ENCODE data around the gene PEX14.

Gene PEX14

DNA sequence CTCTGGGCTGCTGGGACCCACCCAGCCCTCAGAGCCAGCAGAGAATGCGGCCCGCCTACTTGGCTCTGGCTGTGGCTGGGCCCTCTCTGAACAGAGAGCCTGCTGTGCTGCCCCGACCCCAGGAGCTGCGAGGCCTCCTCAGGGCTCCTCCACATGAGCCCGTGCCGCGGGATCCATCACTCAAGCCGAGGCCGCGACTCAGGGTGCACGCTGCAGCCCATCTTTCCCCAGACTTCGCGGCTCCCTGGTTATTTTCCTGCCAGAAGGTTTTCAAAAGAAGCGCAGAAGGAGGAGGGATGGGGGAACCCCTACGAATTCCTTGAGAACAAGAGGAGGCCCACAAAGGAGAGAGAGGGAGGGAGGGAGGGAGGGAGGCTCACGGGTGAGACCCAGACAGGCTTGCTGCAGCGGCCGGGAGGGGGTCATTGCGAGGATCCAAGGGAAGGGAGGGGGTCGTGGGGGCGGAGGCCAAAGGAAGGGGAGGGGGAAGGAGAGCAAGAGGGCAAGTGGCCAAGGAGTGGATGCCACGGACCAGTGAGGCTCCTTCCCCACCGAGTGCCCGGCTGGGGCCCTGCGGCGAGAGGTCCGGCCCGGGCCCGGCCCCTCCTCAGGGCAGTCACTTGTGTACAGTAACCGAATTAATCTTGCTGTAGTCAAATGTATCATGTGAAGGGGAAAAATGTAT, 174.9 kb downstream of the PEX14 start:
- no peak for DNase-seq (ENCODE audit: low read depth)

DNA sequence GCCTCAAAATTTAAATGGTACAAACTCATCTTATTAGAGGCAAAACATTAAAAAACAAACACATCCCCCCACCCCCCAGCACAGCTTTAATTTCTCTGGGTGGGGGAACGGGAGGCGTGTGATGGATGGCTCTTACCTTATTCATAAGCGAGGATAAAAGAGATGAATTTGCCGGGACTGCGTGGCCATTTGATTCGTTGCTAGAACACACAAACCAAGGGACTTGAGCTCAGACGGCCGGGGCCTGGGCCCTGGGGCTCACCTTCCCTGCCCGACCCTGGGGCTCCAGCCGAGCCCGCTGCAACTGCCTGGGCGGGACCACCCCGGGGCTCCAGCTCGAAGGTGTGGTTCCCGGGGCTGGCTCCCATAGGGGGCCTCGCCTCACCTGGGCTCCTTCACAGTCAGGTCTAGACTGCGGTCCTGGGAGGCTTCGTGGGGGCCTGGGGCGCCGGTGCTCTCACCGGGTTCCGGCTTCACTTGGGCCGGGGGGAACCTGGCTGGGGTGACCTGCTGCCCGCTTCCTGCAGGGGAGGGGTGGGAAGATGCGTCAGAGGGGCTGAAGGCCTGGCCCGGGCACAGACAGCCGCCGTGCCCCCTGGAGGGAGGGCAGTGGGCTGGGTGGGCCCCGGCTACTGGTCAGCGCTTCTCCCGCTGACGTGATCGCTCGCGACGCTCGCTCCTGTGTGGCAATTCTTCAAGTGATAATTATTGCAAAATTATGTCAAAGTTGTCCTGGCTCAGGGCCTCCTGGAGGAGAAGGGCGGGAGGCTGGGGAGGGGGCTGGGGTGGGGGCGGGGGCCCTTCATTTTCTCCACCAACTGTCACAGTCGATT, 176.0 kb downstream of the PEX14 start:
- no peak for DNase-seq (ENCODE audit: low read depth)

DNA sequence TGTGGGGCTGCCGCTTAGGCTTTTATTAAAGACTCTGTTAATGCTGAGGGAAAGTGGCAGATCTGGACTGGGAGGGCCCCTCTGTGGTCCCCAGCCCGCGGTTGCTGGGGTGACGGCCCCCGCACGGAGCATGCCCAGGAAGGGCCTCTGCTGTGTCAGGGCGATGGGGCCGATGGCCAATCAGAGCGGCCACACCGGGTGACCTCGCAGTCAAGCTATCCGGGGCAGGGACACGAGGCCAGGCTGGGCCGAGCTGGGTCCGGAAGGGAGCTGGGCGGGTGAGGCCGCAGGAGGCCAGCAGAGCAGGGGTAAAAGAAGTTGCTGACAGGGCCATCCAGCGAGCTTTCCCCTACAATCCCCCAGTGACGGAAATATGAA, 176.6 kb downstream of the PEX14 start:
- DNase-seq (ENCODE audit: low read depth): no peak

DNA sequence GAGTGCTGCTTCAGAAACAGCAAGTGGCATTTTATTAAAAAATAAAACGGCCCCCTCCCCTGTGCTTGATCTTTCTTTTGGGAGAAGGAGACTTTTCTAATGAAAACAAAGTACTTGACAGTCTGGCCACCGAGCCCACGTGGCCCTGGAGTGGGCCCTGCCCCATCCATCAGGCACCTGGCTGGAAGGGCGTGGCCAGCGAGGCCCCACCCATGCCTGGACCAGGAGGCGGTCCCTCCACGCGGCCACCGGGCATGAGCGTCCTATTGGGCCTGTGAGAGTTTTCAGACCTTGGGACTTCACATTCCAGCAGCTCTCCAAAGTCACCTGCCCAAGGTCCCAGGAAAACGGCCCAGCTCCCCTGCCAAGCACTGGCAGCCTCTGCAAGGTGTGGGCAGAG, 177.0 kb downstream of the PEX14 start:
- DNase-seq (ENCODE audit: low read depth): no peak

DNA sequence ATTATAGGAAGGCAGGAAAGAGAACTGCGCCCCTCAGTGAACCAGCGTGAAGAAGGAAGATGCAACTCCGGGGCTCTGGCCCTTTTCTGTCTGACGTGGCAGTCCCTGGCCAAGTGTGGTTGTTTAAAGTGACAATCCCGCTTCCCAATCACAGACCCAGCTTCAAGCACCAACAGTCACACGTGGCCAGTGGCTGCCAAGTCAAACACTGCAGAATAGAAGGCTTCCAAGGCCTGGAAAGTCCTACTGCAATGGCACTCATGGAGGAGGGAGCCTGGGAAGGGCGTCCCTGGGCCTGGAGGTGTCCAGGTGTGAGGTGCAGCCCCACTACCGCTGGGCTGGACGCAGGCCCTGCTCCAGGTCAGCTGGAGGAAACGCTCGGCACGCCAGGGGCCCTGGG, 177.9 kb downstream of the PEX14 start:
- no peak for DNase-seq (ENCODE audit: low read depth)

DNA sequence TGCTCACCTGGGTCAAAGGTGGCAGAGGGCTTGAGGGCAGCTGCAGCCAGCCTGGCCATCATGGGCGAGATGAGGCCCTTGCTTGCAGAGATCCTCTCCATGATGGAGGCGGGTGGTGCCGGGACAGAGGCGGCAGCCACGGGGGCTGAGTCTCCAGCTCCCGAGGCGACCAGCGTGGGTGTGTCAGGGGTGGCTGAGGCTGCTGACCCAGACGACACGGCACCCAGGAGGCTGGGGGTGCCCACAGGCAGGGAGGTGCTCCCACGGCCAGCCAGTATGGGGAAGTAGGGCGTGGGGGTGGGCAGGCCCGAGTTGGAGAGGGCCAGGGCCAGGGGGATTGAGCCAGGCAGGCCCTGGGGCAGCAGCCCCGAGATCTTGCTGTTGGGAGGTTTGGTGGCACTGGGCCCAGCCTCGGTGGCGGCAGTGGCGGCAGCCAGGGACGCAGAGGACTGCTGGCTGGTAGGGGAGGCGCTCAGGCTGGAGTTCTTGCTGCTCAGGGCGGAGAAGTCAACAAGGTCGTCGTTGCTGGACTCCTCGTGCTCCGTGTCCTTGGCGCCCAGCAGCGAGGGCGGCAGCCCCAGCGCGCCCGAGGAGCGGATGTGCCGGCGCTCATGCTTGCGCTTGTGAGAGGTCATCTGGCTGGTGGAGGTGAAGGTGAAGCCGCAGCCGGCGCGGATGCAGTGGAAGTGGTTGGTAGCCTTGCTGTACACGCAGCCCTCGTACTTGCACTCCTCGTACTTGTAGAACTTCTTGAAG, 178.8 kb downstream of the PEX14 start:
- no peak for DNase-seq (ENCODE audit: low read depth)

DNA sequence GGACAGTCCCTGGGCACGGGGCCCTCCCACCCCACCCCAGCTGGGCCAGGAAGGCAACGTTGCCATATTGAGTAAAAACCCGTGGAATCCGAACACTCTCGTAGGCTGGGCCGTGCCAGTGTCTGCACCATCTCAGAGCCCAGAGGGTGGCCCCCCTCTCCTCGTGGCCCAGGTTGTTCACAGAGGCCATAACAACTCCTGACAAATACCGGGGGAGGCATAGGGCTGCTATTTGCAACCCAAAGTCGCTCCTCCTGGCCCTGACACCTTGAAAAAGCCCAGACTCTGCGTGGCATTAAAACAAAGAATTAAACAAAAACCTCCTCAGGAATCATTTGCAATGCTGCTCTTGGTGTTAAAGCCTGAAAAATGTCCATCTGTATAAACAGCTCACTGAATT, 180.3 kb downstream of the PEX14 start:
- DNase-seq (ENCODE audit: low read depth): no peak

DNA sequence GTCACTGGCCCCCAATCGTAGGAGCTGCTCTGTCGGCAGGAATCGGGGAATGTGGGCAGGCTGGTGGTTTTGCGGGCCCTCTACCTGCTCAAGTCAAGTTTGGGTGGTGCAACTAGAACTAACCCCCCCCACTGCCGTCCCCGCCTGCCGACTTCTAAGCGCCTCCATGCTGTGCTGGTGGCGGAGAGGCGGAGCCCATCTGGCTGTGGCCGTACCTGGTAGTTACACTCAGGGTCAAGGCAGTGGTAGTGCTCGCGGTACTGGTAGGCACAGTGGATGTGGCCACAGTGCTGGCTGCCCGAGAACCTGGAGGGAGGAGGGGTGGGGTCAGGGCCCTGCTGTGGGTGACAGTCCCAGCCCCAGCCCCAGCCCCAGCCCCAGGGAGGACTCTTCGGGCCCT, 181.7 kb downstream of the PEX14 start:
- no peak for DNase-seq (ENCODE audit: low read depth)

DNA sequence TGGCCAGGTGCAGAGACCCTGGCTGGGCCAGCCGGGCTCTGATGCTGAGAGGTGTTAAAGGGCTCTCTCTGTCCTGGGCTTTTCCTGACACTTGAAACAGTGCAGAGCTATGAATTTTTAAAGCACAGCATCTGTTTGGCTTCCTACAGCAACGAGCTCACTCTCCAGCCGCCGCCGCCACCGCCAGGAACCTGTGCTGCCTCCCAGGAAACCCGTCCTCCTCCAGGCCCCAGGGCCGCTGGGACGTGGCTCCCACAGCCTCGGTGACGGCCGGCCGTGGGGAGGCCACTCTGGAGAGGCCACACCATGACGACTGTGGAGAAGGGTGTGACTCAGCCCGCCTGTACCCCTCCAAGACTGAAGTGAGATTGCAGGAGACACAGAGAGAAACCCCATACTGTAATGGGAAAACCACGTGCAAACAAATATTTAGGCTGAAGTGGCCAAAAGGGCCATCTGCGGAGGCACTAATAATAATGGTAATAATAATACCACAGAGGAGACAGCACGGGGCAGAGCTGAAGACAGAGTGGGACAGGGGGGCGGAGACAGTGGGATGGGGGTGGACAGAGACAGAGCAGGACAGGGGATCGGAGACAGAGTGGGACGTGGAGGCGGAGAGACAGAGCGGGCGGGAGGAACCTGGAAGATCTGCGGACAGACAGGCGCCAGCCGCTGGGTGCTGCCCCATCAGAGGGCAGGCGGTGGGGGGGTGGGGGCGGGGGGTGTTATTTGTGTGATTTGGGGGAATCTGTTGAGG, 182.5 kb downstream of the PEX14 start:
- no peak for DNase-seq (ENCODE audit: low read depth)

DNA sequence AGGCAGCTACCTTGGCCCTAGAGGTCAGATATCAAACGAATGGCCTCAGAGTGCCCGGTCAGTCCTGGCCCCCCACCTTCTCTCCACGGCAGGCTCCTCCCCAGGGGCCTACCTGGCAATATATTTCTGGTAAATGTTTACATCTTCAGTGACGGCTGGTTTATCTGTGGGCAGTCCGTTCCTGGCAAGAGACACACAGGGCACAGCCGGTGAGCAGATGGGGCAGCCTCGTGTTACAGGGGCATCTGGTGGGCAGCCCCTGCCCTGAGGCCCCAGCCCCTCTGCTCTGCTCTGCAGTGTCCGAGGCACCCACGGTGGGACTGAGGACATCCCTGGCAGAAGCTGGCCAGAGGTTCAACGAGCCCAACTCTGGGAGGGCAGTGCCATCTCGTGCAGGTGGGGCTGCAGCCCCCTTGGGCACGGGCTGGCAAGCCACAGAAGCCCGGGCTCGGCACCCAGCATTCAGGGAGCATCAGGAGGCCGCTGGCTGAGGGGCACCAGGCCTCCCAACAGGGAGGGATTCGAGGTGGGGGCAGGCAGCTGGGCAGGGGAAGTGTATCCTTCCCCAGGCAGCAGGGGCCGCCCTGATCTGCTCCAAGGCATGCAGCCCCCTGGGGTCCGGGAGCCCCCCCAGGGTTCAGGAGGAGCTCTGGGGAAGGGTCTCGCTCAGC, 183.8 kb downstream of the PEX14 start:
- DNase-seq (ENCODE audit: low read depth): no peak

DNA sequence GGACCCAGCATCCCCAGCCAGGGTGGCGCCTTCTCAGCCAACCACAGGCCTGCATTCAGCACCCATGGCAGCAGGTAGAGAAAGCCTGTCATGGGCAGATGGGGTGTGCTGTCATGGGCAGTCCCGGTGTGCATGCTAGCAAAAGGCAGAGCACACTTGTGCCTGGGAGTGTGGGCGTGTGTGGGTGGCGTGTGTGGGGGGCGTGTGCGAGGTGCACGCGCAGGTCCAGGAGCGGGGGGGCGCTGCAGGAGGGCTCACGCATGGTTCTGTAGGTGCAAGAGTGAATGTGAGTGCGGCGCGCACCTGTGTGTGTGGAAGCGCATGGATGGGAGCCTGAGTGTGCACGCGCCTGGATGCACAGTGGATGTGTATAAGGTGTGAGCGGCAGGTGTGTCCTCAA, 184.5 kb downstream of the PEX14 start:
- no peak for DNase-seq (ENCODE audit: low read depth)

DNA sequence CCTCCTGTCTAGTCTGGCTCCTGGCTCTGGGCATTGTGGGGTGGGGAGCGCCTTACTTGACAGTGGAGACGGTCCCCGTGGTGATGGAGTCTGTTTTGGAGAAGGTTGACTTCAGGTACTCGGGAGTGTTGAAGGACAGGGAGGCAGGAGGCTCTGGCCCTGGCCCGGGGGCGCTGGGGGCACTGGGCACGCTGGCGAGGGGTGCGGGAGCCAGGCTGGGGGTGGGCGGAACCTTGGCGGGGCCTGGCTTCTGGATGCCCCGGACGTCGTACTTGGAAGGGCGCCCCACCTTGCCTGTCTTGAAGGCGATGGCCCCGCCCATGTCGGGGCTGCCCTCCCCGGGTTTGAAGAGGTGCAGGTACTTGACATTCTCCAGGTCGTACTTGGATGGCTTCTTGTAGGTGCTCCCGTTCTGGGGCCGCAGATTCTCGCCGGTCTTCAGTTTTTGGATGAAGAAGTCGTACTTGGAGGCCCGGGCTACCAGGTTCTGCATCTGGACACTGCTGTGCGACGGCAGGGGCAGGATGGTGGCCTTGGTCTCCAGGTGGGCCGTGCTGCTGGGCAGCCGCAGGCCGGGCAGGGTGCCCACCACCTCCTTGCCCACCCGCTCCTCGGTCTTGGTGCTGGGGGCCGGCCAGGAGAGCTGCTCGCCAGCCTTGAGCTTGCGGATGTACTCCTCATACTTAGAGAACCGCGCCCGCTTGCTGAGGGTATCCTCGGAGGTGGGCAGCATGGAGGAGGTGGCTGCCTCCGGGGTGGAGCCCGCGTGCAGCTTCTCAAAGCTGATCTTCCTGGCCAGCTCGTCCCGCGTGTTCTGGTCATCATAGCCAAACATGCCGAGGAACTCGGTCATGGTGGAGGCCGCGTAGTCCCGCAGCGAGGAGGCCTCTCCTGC, 185.1 kb downstream of the PEX14 start:
- no peak for DNase-seq (ENCODE audit: low read depth)

DNA sequence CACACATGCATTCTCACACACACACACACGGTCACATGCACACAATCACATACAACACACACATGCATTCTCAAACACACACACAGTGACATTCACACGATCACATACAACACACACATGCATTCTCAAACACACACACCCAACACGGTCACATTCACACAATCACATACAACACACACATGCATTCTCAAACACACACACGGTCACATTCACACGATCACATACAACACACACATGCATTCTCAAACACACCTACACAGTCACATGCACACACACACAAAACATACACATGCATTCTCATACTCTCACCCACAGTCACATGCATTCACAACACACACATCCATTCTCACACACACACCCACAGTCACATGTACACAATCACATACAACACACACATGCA, 186.7 kb downstream of the PEX14 start:
- no peak for DNase-seq (ENCODE audit: low read depth)

DNA sequence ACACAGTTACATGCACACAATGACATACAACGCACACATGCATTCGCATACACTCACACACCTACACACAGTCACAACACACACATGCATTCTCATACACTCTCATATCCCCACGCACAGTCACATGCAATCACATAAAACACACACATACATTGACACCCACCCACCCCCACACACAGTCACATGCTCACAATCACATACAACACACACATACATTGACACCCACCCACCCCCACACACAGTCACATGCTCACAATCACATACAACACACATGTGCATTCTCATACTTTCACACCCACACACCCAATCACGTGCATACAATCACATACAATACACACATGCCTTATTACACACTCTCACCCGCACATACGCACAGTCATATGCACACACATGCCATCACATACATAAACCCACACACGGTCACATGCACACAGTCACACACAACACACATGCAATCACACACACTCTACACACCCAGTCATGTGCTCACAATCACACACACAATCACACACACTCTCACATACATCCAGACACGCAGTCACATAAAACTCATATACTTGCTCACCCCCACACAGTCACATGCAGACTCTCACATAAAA, 187.4 kb downstream of the PEX14 start:
- DNase-seq (ENCODE audit: low read depth): no peak

DNA sequence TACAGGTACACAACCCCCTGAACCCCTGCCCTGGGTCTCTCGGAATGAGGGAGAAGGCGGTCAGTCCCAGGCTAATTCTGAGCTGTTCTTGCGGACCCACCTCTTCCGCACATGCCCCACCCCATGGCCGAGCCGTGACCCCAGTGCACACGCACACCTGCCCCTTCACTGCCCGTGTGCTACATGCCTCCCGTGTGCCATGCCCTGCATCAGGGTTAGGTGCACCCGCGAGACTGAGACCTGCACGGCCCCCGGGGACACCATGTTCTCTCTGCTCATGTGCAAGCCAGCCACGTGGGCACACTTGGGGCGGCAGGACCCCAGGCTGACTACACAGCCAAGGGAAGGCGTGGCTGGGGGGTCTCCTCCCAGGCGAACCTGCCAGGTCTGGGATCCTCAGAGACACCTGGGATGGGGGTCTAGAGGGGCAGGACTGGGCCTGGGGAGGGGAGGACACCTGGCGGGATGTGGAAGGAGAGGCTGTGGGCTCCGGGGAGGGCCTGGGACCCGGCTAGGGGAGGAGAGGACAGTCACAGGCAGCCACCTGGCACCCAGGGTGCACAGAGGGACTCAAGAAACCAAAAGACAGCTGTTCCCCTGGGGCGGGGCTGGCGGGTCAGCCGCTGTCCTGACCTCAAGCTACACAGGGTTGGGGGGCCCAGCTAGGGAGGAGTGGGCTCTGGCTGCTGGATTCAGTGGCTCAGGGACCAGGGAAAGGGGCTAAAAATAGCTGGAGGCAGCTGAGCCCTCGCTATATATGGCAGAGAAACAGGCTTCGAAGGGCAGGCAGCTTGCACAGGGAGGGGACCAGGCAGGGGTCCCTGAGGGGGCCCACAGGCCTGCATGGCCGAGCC, 188.3 kb downstream of the PEX14 start:
- DNase-seq (ENCODE audit: low read depth): no peak

DNA sequence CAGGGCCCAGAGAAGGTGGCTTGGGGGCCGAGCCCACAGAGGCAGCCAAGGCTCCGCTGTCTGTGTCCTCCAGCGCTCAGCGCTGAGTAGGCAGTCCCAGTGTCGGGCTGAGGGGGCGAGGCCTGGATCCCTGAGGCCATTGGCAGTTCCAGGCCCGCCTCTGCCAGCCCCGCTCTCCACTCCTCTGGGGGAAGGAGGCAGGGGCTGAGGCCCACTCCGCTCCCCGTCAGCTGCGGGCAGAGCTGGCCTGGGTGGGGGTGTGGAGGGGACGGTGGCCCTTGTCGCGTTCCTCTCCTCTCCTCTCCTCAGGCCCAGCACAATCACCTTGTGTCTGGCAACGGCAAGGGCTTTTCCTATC, 188.9 kb downstream of the PEX14 start:
- no peak for DNase-seq (ENCODE audit: low read depth)

DNA sequence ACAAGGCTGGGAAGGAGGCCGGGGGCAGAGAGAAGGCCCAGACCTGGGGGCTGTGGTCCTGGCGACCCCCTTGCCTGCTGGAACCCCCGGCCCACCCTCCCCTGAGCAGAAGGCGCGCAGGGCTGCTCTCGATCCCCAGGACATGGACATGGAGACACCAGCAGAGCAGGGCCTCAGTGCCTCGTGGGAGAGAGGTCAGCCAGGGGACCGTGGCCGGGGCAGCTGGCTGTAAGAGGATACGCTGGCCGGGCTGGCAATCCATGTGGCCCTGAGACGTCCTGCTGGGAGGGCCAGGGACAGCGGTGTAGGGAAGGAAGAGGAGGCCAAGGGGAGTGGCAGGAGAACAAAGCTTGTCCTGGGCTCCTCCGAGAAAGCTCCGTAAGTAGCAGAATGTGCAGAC, 189.5 kb downstream of the PEX14 start:
- DNase-seq (ENCODE audit: low read depth): no peak

DNA sequence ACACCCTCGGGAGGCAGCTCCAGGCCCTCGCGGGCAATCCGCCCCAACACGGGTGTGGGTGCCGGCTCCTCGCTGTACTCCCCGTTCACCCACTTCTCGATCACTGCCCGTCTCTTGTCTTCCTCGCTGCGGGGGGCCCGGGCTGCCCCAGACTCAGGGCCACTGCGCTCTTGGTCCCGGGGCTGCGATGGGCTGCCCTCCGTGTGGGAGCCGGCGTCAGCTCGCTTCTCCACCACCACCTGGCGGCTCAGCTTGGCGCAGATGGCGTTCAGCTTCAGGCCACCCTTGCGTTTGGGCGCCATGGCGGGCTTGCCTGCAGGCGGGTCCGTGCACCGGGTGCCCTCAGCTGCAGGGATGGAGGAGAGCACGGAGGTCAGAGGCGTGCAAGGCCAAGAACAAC, 190.5 kb downstream of the PEX14 start:
- no peak for DNase-seq (ENCODE audit: low read depth)
